ENCODE data around the gene KMT5C.

The KMT5C gene

GRCh38 chr19:55358943-55359908 is 19.6 kb downstream of the KMT5C start:
- no peaks in the 10 kb centered on the region for H3K9me3 ChIP-seq (ENCODE audit: control insufficient read depth, insufficient read depth, low read depth, low read length)
- no peaks in the 10 kb centered on the region for H3K36me3 ChIP-seq (ENCODE audit: control insufficient read depth in 2 of 2, insufficient read depth in 1 of 2, low read length in 2 of 2)
- POLR2A ChIA-PET, result interaction anchor here (1.1 to 1.4 kb wide), 2 partner anchors 13 to 20 kb away, joined by 4 to 5 read pairs; partner anchors contain the start of gene KMT5C
- no peak overlapping the region for H3K4me3 ChIP-seq (ENCODE audit: low read depth, low read length)
- H3K4me1 ChIP-seq (ENCODE audit: control insufficient read depth, insufficient read depth, low read length), result 0 out of 2 replicates have a peak, but pooled peaks cover 1% of the 10 kb centered on the region
- H3K27ac ChIP-seq (ENCODE audit: extremely low read depth, low read depth, low read length), result no peak overlapping the region
- TF ChIP-seq ZNF214 (tag by site-specific recombination; IDR thresholded peaks at IDR 0.05; ENCODE audit: borderline replicate concordance) (no peak), SP2 (tag by site-specific recombination; IDR thresholded peaks at IDR 0.05) (peak; percentile 13; the same call in 1 of the 2 replicates)
- CTCF ChIA-PET, result interaction anchor here (1.2 kb wide), 1 partner anchor 13 kb away, joined by 3 read pairs; no protein-coding TSS in a partner anchor

- CTCF ChIA-PET, result no interaction called here
These were observed 21.2 kb downstream of the KMT5C start for GRCh38 chr19:55360902-55361301.

GRCh38 chr19:55362174-55362989 is 22.7 kb downstream of the KMT5C start:
- TF ChIP-seq HOXC10 (CRISPR knock-in tag; IDR thresholded peaks at IDR 0.05) (peak; percentile 13; the same call in 1 of the 2 replicates), ZFHX2 (tag by site-specific recombination; conservative IDR thresholded peaks at IDR 0.05) (no peak), BCL6B (tag by site-specific recombination; IDR thresholded peaks at IDR 0.05) (no peak), ZNF530 (tag by site-specific recombination; IDR thresholded peaks at IDR 0.05; ENCODE audit: low read depth) (no peak), ZNF404 (tag by site-specific recombination; IDR thresholded peaks at IDR 0.05) (no peak), FEZF1 (tag by site-specific recombination; IDR thresholded peaks at IDR 0.05) (no peak), ZNF501 (tag by site-specific recombination; IDR thresholded peaks at IDR 0.05) (no peak)
- Histone ChIP-seq H3K27ac (ENCODE audit: extremely low read depth, low read depth, low read length) (no peak overlapping the region), H3K36me3 (ENCODE audit: control insufficient read depth in 2 of 2, insufficient read depth in 1 of 2, low read length in 2 of 2) (no peaks in the 10 kb centered on the region), H3K9me3 (ENCODE audit: control insufficient read depth, insufficient read depth, low read depth, low read length) (no peaks in the 10 kb centered on the region), H3K4me1 (ENCODE audit: control insufficient read depth, insufficient read depth, low read length) (no peaks in the 10 kb centered on the region), H3K4me3 (ENCODE audit: low read depth, low read length) (no peak overlapping the region)
- ChIA-PET CTCF (interaction anchor here (0.7 to 1.1 kb wide), 2 partner anchors 12 to 60 kb away, joined by 3 read pairs; no protein-coding TSS in a partner anchor), POLR2A (interaction anchor here (0.6 to 1.6 kb wide), 4 partner anchors 23 to 292 kb away, joined by 3 to 7 read pairs (median 6); partner anchors contain the start of gene KMT5C)

More at GRCh38 chr19:55360902-55361301, 21.2 kb downstream of the KMT5C start:
- Histone ChIP-seq H3K4me3 (ENCODE audit: low read depth, low read length) (no peak overlapping the region), H3K4me1 (ENCODE audit: control insufficient read depth, insufficient read depth, low read length) (no peaks in the 10 kb centered on the region), H3K9me3 (ENCODE audit: control insufficient read depth, insufficient read depth, low read depth, low read length) (no peaks in the 10 kb centered on the region), H3K27ac (ENCODE audit: extremely low read depth, low read depth, low read length) (no peak overlapping the region), H3K36me3 (ENCODE audit: control insufficient read depth in 2 of 2, insufficient read depth in 1 of 2, low read length in 2 of 2) (no peaks in the 10 kb centered on the region)
- POLR2A ChIA-PET, result interaction anchor here (0.6 kb wide), 1 partner anchor 59 kb away, joined by 3 read pairs; no protein-coding TSS in a partner anchor
- TF ChIP-seq ZNF571 (tag by site-specific recombination; IDR thresholded peaks at IDR 0.05), result no peak
- TF ChIP-seq ZFHX2 (tag by site-specific recombination; conservative IDR thresholded peaks at IDR 0.05), result peak; percentile 24; the same call in 1 of the 2 replicates
- TF ChIP-seq EGR2 (tag by site-specific recombination; IDR thresholded peaks at IDR 0.05; ENCODE audit: low read depth), result peak; percentile 35; the same call in 1 of the 2 replicates

GRCh38 chr19:55362990-55363716 is 23.5 kb downstream of the KMT5C start, which contains the start of gene GARIN5B:
Gene GARIN5B (minus strand): TSS chr19:55363260. CDS start chr19:55363066, 194 bp downstream.
- H3K36me3 ChIP-seq (ENCODE audit: control insufficient read depth in 2 of 2, insufficient read depth in 1 of 2, low read length in 2 of 2), result no peaks in the 10 kb centered on the region
- ChIA-PET POLR2A (interaction anchor here (0.8 to 1.6 kb wide), 3 partner anchors 10 to 104 kb away, joined by 3 to 7 read pairs (median 6); partner anchors contain the start of genes KMT5C and PPP6R1), CTCF (interaction anchor here (0.7 to 1.1 kb wide), 3 partner anchors 13 to 60 kb away, joined by 3 to 4 read pairs (median 3); no protein-coding TSS in a partner anchor)
- TF ChIP-seq FEZF1 (tag by site-specific recombination; IDR thresholded peaks at IDR 0.05), result no peak
- 0 out of 2 replicates have a peak, but pooled peaks have one; percentile 11 for TF ChIP-seq ZNF600 (tag by site-specific recombination; IDR thresholded peaks at IDR 0.05)
- TF ChIP-seq ZIC2 (tag by site-specific recombination; IDR thresholded peaks at IDR 0.05), result peak; percentile 42
- 0 out of 2 replicates have a peak, but pooled peaks have one; percentile 7 for TF ChIP-seq HOXC10 (CRISPR knock-in tag; IDR thresholded peaks at IDR 0.05)
- no peaks in the 10 kb centered on the region for H3K9me3 ChIP-seq (ENCODE audit: control insufficient read depth, insufficient read depth, low read depth, low read length)
- H3K4me3 ChIP-seq (ENCODE audit: low read depth, low read length), result no peak within 1 kb of the TSS
- H3K27ac ChIP-seq (ENCODE audit: extremely low read depth, low read depth, low read length), result no peak within 1 kb of the TSS
- no peaks in the 10 kb centered on the region for H3K4me1 ChIP-seq (ENCODE audit: control insufficient read depth, insufficient read depth, low read length)
